Bladder microvascular endothelial cell (primary cell): ENCODE data around the gene TTC33. TPM values are rescaled to one million over a fixed set of nuclear protein-coding genes. Genes with fewer than 3 reads are reported as not detected.

Source experiments
- total RNA-seq: library from RNA; depleted of rRNA; stranded (reverse); fragments of >200 nt; gene quantifications from 2 replicates; pipeline ENCODE4 v1.2.3, GENCODE V29; 2014

The TTC33 gene
- total RNA-seq, result 13.8 and 21.1 TPM in 2 replicates

GRCh38 chr5:40755407-40756365 lies at the start of gene TTC33:
Gene TTC33 (minus strand): TSS chr5:40755961. CDS start chr5:40747018, 8,943 bp downstream.

GRCh38 chr5:40798012-40798800 lies 42.4 kb upstream of the TTC33 start, which contains the start of gene PRKAA1:
Gene PRKAA1 (minus strand): TSS chr5:40798374. CDS start chr5:40798189, 185 bp downstream.

GRCh38 chr5:40679913-40680681 lies 75.7 kb downstream of the TTC33 start, which contains the start of gene PTGER4:
Gene PTGER4 (plus strand): TSS chr5:40679915. CDS start chr5:40680994, 1,079 bp downstream.

Other genes starting within 250 kb of the TTC33 start
- 12.5 and 14.9 TPM in 2 replicates for gene PTGER4, start 76.0 kb downstream of the TTC33 start, total RNA-seq
- 129 and 169 TPM in 2 replicates for gene PRKAA1, start 42.4 kb upstream of the TTC33 start, total RNA-seq
- 1,747 and 1,842 TPM in 2 replicates for gene RPL37, start 79.3 kb upstream of the TTC33 start, total RNA-seq
- gene CARD6, start 85.4 kb upstream of the TTC33 start, total RNA-seq, result 18.3 and 33.1 TPM in 2 replicates
- under 0.01 and 0.06 TPM in 2 replicates for gene C7, start 153.5 kb upstream of the TTC33 start, total RNA-seq